Measurements from ENCODE around the gene MNAT1. TPM values are rescaled to one million over a fixed set of nuclear protein-coding genes. Genes with fewer than 3 reads are reported as not detected.

Gene MNAT1
- total RNA-seq, 3 donors from 2014 or later = 30.6 to 70.4 (median 50.8) TPM

DNA sequence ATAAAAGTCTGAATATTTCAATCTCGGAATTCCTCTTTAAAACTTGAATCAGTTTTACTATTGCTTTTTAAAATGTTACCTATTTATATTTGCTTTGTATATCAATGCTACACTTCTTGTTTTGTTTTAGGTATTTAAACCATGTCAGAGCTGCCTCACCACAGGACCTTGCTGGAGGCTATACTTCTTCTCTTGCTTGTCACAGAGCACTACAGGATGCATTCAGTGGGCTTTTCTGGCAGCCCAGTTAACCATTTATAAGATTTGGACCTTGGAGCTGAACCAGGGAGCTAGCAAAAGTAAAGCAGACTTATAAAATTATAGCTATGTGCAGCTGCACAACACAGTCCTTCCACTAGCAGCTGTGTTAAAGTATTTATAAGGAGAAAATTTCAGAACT, 233.5 kb downstream of the MNAT1 start:
- H3K27ac ChIP-seq = no peak overlapping the region
- TF ChIP-seq POLR2AphosphoS5 (IDR thresholded peaks at IDR 0.05) = no peak
- TF ChIP-seq POLR2A (IDR thresholded peaks at IDR 0.05) = no peak
- TF ChIP-seq, protein P1, sequence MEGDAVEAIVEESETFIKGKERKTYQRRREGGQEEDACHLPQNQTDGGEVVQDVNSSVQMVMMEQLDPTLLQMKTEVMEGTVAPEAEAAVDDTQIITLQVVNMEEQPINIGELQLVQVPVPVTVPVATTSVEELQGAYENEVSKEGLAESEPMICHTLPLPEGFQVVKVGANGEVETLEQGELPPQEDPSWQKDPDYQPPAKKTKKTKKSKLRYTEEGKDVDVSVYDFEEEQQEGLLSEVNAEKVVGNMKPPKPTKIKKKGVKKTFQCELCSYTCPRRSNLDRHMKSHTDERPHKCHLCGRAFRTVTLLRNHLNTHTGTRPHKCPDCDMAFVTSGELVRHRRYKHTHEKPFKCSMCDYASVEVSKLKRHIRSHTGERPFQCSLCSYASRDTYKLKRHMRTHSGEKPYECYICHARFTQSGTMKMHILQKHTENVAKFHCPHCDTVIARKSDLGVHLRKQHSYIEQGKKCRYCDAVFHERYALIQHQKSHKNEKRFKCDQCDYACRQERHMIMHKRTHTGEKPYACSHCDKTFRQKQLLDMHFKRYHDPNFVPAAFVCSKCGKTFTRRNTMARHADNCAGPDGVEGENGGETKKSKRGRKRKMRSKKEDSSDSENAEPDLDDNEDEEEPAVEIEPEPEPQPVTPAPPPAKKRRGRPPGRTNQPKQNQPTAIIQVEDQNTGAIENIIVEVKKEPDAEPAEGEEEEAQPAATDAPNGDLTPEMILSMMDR (IDR thresholded peaks at IDR 0.05) = no peak
- H3K36me3 ChIP-seq = no peaks in the 10 kb centered on the region
- H3K9me3 ChIP-seq = no peaks in the 10 kb centered on the region
- no peaks in the 10 kb centered on the region for H3K27me3 ChIP-seq
- intact Hi-C loops (cut with DNase I; ENCODE audit: low total_unique reads) = no loop called here
- no peaks in the 10 kb centered on the region for H3K4me1 ChIP-seq
- no peak for DNase-seq (ENCODE audit: low spot score in 2 of 2)
- H3K4me3 ChIP-seq = no peak overlapping the region

GRCh38 chr14:60968671-60969070, 234.1 kb downstream of the MNAT1 start:
- no peaks in the 10 kb centered on the region for H3K36me3 ChIP-seq
- DNase-seq (ENCODE audit: low spot score in 2 of 2) = no peak
- intact Hi-C loops (cut with DNase I; ENCODE audit: low total_unique reads) = no loop called here
- no peaks in the 10 kb centered on the region for H3K9me3 ChIP-seq
- H3K4me3 ChIP-seq = no peak overlapping the region
- no peak overlapping the region for H3K27ac ChIP-seq
- TF ChIP-seq POLR2AphosphoS5 (IDR thresholded peaks at IDR 0.05) (no peak), POLR2A (IDR thresholded peaks at IDR 0.05) (no peak)
- TF ChIP-seq, protein P1 (IDR thresholded peaks at IDR 0.05) = no peak
- H3K4me1 ChIP-seq = no peaks in the 10 kb centered on the region
- H3K27me3 ChIP-seq = no peaks in the 10 kb centered on the region

DNA sequence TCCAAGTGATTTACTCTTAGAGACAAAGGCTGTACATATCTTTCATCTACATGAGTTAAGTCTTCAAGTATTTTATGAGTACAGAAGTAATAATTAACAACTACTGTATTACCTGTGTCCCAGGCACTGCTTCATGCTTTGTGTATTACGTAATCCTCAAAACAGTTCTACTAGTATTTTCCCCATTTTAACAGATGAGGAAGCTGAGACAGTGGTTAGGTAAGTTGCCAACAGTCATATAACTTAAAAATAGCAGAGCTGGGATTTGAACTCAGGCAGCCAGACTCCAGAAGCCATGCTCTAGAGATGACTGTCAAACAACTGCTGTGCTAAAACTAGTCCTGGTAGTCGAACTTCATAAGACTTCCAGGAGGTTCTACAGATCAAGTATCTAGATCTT, 235.6 kb downstream of the MNAT1 start:
- intact Hi-C loops (cut with DNase I; ENCODE audit: low total_unique reads) = no loop called here
- no peaks in the 10 kb centered on the region for H3K27me3 ChIP-seq

DNA sequence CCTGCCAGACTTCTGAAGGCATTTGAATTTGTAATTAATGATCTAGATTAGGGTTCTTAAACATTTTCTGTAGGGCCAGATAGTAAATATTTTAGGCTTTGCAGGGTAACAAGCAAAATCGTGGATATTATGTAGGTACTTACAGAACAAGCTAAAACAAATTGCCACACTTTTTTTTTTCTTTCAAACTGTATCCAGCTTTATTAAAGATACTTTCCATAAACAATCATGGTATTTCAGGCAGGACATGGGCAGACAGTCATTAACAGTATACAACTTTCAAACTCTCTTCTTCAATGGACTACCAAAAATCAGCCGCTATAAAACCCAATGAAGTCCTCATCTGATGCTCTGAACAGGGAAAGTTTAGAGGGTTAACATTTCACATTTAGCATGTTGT, 236.7 kb downstream of the MNAT1 start:
- H3K27ac ChIP-seq = no peak overlapping the region
- H3K27me3 ChIP-seq = no peaks in the 10 kb centered on the region
- no peaks in the 10 kb centered on the region for H3K36me3 ChIP-seq
- H3K4me3 ChIP-seq = no peak overlapping the region
- intact Hi-C loops (cut with DNase I; ENCODE audit: low total_unique reads) = no loop called here
- no peak for DNase-seq (ENCODE audit: low spot score in 2 of 2)
- no peaks in the 10 kb centered on the region for H3K9me3 ChIP-seq
- H3K4me1 ChIP-seq = no peaks in the 10 kb centered on the region
- TF ChIP-seq POLR2AphosphoS5 (IDR thresholded peaks at IDR 0.05) (no peak), POLR2A (IDR thresholded peaks at IDR 0.05) (no peak)
- TF ChIP-seq, protein P1 (IDR thresholded peaks at IDR 0.05) = no peak

More for the DNA sequence above, 235.6 kb downstream of the MNAT1 start:
- Histone ChIP-seq H3K4me3 (no peak overlapping the region), H3K27ac (no peak overlapping the region), H3K36me3 (no peaks in the 10 kb centered on the region), H3K9me3 (no peaks in the 10 kb centered on the region), H3K4me1 (no peaks in the 10 kb centered on the region)
- TF ChIP-seq, protein P1 (IDR thresholded peaks at IDR 0.05) = no peak
- no peak for TF ChIP-seq POLR2A (IDR thresholded peaks at IDR 0.05)
- no peak for TF ChIP-seq POLR2AphosphoS5 (IDR thresholded peaks at IDR 0.05)
- DNase-seq (ENCODE audit: low spot score in 2 of 2) = no peak

GRCh38 chr14:60972295-60972694, 237.7 kb downstream of the MNAT1 start:
- H3K27ac ChIP-seq = no peak overlapping the region
- no peaks in the 10 kb centered on the region for H3K9me3 ChIP-seq
- TF ChIP-seq POLR2A (IDR thresholded peaks at IDR 0.05) (no peak), POLR2AphosphoS5 (IDR thresholded peaks at IDR 0.05) (no peak)
- TF ChIP-seq, protein P1 (IDR thresholded peaks at IDR 0.05) = no peak
- H3K4me3 ChIP-seq = no peak overlapping the region
- no peaks in the 10 kb centered on the region for H3K27me3 ChIP-seq
- no peaks in the 10 kb centered on the region for H3K36me3 ChIP-seq
- intact Hi-C loops (cut with DNase I; ENCODE audit: low total_unique reads) = no loop called here
- H3K4me1 ChIP-seq = no peaks in the 10 kb centered on the region
- no peak for DNase-seq (ENCODE audit: low spot score in 2 of 2)
